Breast epithelium (tissue), 3 donors: ENCODE data around the gene S1PR4.

Source experiments
- CTCF ChIP-seq, 3 donors: fragments of 450-650 bp; IDR thresholded peaks; one replicate each; pipeline ENCODE4 v1.5.1; 2016 to 2017; ENCODE audit warnings: antibody characterized with exemption in 3 of 3, mild to moderate bottlenecking in 3 of 3, moderate library complexity in 3 of 3
- POLR2A ChIP-seq: fragments of 450-650 bp; IDR thresholded peaks from one replicate; pipeline ENCODE4 v1.6.1; 2016; ENCODE audit warnings: antibody characterized with exemption, mild to moderate bottlenecking, moderate library complexity
- POLR2AphosphoS5 ChIP-seq, 3 donors: sonication (generic); formaldehyde crosslinking; IDR thresholded peaks; one replicate each; pipeline ENCODE4 v1.6.1; 2017; ENCODE audit warnings: antibody characterized with exemption in 3 of 3

- TF ChIP-seq CTCF (IDR thresholded peaks at IDR 0.05) (no peak), POLR2AphosphoS5 (IDR thresholded peaks at IDR 0.05) (peak; percentile 73 to 82 (median 75)), POLR2A (no peak)
Observed at GRCh38 chr19:3185461-3186159, 7.0 kb downstream of the S1PR4 start, which contains the start of gene NCLN.
